Measurements from ENCODE around the gene GHRHR.

DNA sequence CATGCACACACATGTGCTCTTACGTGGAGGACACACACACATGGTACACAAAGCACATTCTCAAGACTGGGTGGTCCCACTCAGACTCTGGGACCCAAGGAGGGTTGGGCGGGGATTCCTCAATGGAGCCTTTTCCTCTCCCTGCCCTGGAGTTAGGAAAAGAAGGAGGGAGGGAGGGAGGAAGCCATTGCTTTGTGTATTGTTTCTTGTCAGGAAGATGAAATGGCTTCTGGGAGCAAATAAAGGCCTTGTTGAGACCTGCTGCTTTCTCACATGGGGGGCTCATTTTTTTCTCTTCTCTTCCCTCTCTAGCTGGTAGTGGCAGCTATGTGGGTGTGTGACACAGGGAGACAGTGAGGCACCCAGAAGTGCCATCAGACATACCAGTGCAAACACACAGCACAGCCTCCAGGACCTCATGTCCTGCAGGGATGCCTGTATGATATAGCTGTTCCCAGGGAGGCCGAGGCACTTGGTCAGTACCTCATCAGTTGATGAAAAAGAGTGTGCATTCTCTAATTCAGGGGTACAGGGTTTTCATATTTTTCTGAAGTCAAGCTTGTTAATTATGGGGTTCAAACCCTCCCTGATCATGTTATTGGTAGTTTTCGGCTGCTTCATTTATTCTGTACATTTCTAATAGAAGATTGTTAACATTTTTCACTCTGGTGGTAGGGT, 46.4 kb upstream of the GHRHR start:
- TF ChIP-seq EZH2 (IDR thresholded peaks at IDR 0.05): no peak
- TF ChIP-seq POLR2AphosphoS5 (IDR thresholded peaks at IDR 0.05; ENCODE audit: borderline replicate concordance, low read depth, low read length): no peak
- no peak for TF ChIP-seq FOXP2 (optimal IDR thresholded peaks at IDR 0.05; ENCODE audit: control extremely low read depth, extremely low read length, insufficient read depth)
